Mammary epithelial cell (primary cell): Measurements from ENCODE around the gene ENDOU.

ENCODE experiments used
- CTCF ChIP-seq, 2 donors: IDR thresholded peaks in 1 of 2; conservative IDR thresholded peaks in 1 of 2; 2 replicates each; pipeline ENCODE4 v1.5.1; 2011 to 2012; ENCODE audit warnings: inconsistent platforms in 2 of 2, low read length in 2 of 2, mild to moderate bottlenecking in 2 of 2, control low read depth in 1 of 2, low read depth in 1 of 2; ENCODE audit not compliant: insufficient read depth in 1 of 2; ENCODE audit errors: extremely low read depth in 1 of 2
- EZH2 ChIP-seq: IDR thresholded peaks from 2 replicates; pipeline ENCODE4 v1.6.1; 2012; ENCODE audit warnings: low read length, inconsistent platforms, borderline replicate concordance

GRCh38 chr12:47679785-47680184 is 45.5 kb downstream of the ENDOU start:
- TF ChIP-seq CTCF (conservative IDR thresholded peaks at IDR 0.05 in 1 of 2, IDR thresholded peaks at IDR 0.05 in 1 of 2; ENCODE audit: extremely low read depth in 1 of 2, insufficient read depth in 1 of 2, low read depth in 1 of 2, low read length in 2 of 2) (no peak), EZH2 (no peak)
